Trophoblast cell (in vitro differentiated cells and primary cell): ENCODE measurements around the gene KCNE1.
A peak's percentile ranks its signal among the peaks of the same experiment; 100 is the strongest.

Source experiments
- DNase-seq, 2 donors: peaks; one replicate each; pipeline ENCODE4 v3.0.0-alpha.2; 2016
- H2AFZ ChIP-seq: 2 replicates; pipeline ENCODE4 v1.6.1; 2013; ENCODE audit warnings: low read length, moderate library complexity, mild to moderate bottlenecking; ENCODE audit not compliant: insufficient read depth, poor library complexity
- H2AK5ac ChIP-seq: 2 replicates; pipeline ENCODE4 v1.6.1; 2013; ENCODE audit warnings: mild to moderate bottlenecking, low read length
- H2BK120ac ChIP-seq: 2 replicates; pipeline ENCODE4 v1.6.1; 2013; ENCODE audit warnings: low read length, mild to moderate bottlenecking, moderate library complexity; ENCODE audit not compliant: insufficient read depth, poor library complexity
- H2BK12ac ChIP-seq: 2 replicates; pipeline ENCODE4 v1.6.1; 2013; ENCODE audit warnings: mild to moderate bottlenecking, low read length, moderate library complexity
- H2BK5ac ChIP-seq: 2 replicates; pipeline ENCODE4 v1.6.1; 2013; ENCODE audit warnings: low read length, low read depth, moderate library complexity, mild to moderate bottlenecking; ENCODE audit not compliant: poor library complexity
- H3K14ac ChIP-seq: 2 replicates; pipeline ENCODE4 v1.6.1; 2013; ENCODE audit warnings: mild to moderate bottlenecking, low read length
- H3K18ac ChIP-seq: 2 replicates; pipeline ENCODE4 v1.6.1; 2013; ENCODE audit warnings: mild to moderate bottlenecking, low read length
- H3K23ac ChIP-seq: 2 replicates; pipeline ENCODE4 v1.6.1; 2013; ENCODE audit warnings: low read length
- H3K27ac ChIP-seq: 2 replicates; pipeline ENCODE4 v1.5.1; 2013; ENCODE audit warnings: low read depth, mild to moderate bottlenecking, inconsistent platforms, low read length, moderate library complexity
- H3K27me3 ChIP-seq: 2 replicates; pipeline ENCODE4 v1.6.1; 2013; ENCODE audit warnings: inconsistent platforms, mild to moderate bottlenecking, low read length, moderate library complexity; ENCODE audit not compliant: insufficient read depth
- H3K36me3 ChIP-seq, 2 experiments: 1 replicate in 1 of 2; 2 replicates in 1 of 2; pipeline ENCODE4 v1.6.1; 2013; ENCODE audit warnings: low read length in 2 of 2, mild to moderate bottlenecking in 2 of 2, moderate library complexity in 1 of 2; ENCODE audit not compliant: insufficient read depth in 2 of 2, control insufficient read depth in 1 of 2
- H3K4ac ChIP-seq: 2 replicates; pipeline ENCODE4 v1.6.1; 2013; ENCODE audit warnings: low read depth, mild to moderate bottlenecking, low read length, moderate library complexity
- H3K4me1 ChIP-seq, 2 experiments: 1 replicate in 1 of 2; 2 replicates in 1 of 2; pipeline ENCODE4 v1.6.1; 2013; ENCODE audit warnings: low read length in 2 of 2, mild to moderate bottlenecking in 2 of 2, moderate library complexity in 1 of 2; ENCODE audit not compliant: insufficient read depth in 2 of 2, control insufficient read depth in 1 of 2
- H3K4me2 ChIP-seq: 2 replicates; pipeline ENCODE4 v1.6.1; 2013; ENCODE audit warnings: inconsistent platforms, mild to moderate bottlenecking, low read length, moderate library complexity
- H3K4me3 ChIP-seq: 2 replicates; pipeline ENCODE4 v1.5.1; 2013; ENCODE audit warnings: mild to moderate bottlenecking, low read depth, low read length, inconsistent platforms
- H3K79me1 ChIP-seq: one replicate; pipeline ENCODE4 v1.6.1; 2013; ENCODE audit warnings: low read length
- H3K79me2 ChIP-seq: 2 replicates; pipeline ENCODE4 v1.6.1; 2013; ENCODE audit warnings: low read length, mild to moderate bottlenecking; ENCODE audit not compliant: control insufficient read depth, insufficient read depth, poor library complexity
- H3K9ac ChIP-seq: 2 replicates; pipeline ENCODE4 v1.6.1; 2013; ENCODE audit warnings: mild to moderate bottlenecking, low read length
- H3K9me3 ChIP-seq: 2 replicates; pipeline ENCODE4 v1.6.1; 2013; ENCODE audit warnings: low read depth, mild to moderate bottlenecking, control low read depth, inconsistent platforms, low read length; ENCODE audit not compliant: insufficient read depth
- H4K12ac ChIP-seq: 2 replicates; pipeline ENCODE4 v1.6.1; 2013; ENCODE audit warnings: low read depth, mild to moderate bottlenecking, low read length, moderate library complexity
- H4K8ac ChIP-seq: 2 replicates; pipeline ENCODE4 v1.6.1; 2013; ENCODE audit warnings: low read depth, mild to moderate bottlenecking, low read length, moderate library complexity
- H4K91ac ChIP-seq: one replicate; pipeline ENCODE4 v1.6.1; 2013; ENCODE audit warnings: low read depth, mild to moderate bottlenecking, low read length, moderate library complexity
- WGBS: extraction: QIAGEN DNeasy Blood & Tissue Kit; methylation state at CpG from one replicate; pipeline ENCODE4 v1.1.7; 2013; ENCODE audit warnings: missing lambda C conversion rate; ENCODE audit not compliant: insufficient read length, insufficient coverage; ENCODE audit errors: extremely low coverage; 5-methylcytosine and 5-hydroxymethylcytosine counted together

The KCNE1 gene

DNA sequence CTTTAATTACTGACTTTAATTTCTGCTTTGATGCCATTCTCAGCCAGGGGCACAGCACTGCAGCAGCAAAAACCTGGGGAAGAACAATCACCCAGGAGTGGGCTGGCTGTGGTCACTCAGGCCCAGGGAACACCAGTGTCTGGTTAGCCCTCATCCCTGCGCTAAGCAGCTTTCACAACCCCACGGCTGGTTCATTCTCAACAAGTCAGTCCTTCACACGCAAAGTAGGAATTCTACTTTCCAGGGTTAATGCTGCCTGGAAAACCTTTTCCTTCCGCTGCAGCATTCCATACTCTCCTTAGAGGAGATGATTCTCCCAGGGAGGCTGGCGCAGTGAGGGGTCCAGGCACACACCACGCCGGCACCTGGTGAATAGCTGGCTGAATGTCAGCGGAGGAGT is 24.3 kb upstream of the KCNE1 start:
- H3K79me2 ChIP-seq: no peaks in the 10 kb centered on the region
- H2AK5ac ChIP-seq: no peak overlapping the region
- H3K23ac ChIP-seq: no peak overlapping the region

DNA sequence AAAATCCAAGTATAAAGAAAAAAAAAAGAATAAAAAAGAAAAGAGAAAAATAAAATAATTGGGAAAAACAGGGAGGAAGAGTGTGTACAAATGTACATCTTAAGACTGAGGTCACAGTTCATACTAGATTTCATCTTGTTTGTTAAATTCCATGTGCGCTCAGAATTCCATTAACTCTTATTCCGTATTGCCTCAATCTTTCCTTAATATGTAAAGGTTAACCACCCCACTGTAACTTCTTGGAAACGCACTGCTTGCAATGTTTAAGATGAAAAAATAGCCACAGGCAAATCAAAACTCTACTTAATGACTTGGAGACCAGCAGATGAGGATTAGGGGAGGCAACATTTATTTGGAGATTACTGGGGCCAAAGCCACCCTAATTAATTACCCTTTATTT is 23.9 kb upstream of the KCNE1 start:
- Histone ChIP-seq H4K12ac (no peak overlapping the region), H2AFZ (no peak overlapping the region), H2BK120ac (no peak overlapping the region), H4K8ac (no peak overlapping the region), H3K4ac (no peak overlapping the region), H4K91ac (no peak overlapping the region), H3K18ac (no peak overlapping the region), H3K4me2 (peak overlapping the region; percentile 28), H3K27me3 (no peaks in the 10 kb centered on the region), H3K79me2 (no peaks in the 10 kb centered on the region), H3K9ac (no peak overlapping the region), H3K27ac (peak overlapping the region; percentile 82), H3K79me1 (peaks cover 21% of the 10 kb centered on the region), H3K4me1 (peaks cover 4 to 16% of the 10 kb centered on the region in 2 experiments), H2BK12ac (no peak overlapping the region), H3K4me3 (no peak overlapping the region), H2AK5ac (no peak overlapping the region), H3K23ac (no peak overlapping the region), H3K9me3 (peaks cover 2% of the 10 kb centered on the region), H3K36me3 (no peaks in the 10 kb centered on the region), H3K14ac (no peak overlapping the region), H2BK5ac (peak overlapping the region; percentile 23)
- peak in 1 of 2 donors; percentile 71 for DNase-seq
- no CpG with 5 or more reads among the region's 3 CpGs for WGBS

More for the DNA sequence above, 24.3 kb upstream of the KCNE1 start:
- Histone ChIP-seq H2AFZ (no peak overlapping the region), H3K27ac (peak overlapping the region; percentile 82), H4K8ac (no peak overlapping the region), H2BK5ac (peak overlapping the region; percentile 23), H3K18ac (peak overlapping the region; percentile 48), H2BK12ac (peak overlapping the region; percentile 5), H3K9me3 (peaks cover 2% of the 10 kb centered on the region), H3K4me1 (peaks cover 4 to 16% of the 10 kb centered on the region in 2 experiments), H3K9ac (no peak overlapping the region), H3K14ac (peak overlapping the region; percentile 2), H3K27me3 (no peaks in the 10 kb centered on the region), H4K12ac (no peak overlapping the region), H3K4ac (no peak overlapping the region), H3K4me2 (peak overlapping the region; percentile 28), H4K91ac (peak overlapping the region; percentile 17), H2BK120ac (peak overlapping the region; percentile 12), H3K36me3 (no peaks in the 10 kb centered on the region), H3K79me1 (peaks cover 21% of the 10 kb centered on the region), H3K4me3 (no peak overlapping the region)
- WGBS: no CpG with 5 or more reads among the region's 8 CpGs
- DNase-seq: peak; percentile 36 to 62

DNA sequence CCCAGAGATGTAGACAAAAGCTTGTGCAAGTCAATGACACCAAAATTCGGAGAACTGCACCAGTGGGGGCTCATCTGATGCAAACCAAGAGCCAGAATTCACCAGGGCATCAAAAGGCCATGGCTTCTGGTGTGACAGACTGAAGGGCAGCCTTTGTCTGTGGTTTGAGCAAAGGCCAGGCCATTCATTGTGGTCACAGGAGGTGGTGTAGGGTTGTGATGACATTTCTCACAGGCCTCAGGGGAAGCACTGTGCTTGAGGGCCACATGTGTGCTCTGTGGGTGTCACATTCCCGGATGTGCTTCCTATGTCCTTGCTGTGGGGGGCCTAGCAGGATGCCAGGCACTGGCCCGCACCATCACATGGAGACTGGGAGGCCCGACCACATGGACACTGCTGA is 22.5 kb upstream of the KCNE1 start:
- H3K4me1 ChIP-seq: peaks cover 4 to 14% of the 10 kb centered on the region in 2 experiments
- no peak overlapping the region for H3K23ac ChIP-seq
- H3K27me3 ChIP-seq: no peaks in the 10 kb centered on the region
- H2BK12ac ChIP-seq: no peak overlapping the region
- H3K18ac ChIP-seq: no peak overlapping the region
- no peak overlapping the region for H2BK5ac ChIP-seq
- no peak overlapping the region for H2BK120ac ChIP-seq
- H4K91ac ChIP-seq: peak overlapping the region; percentile 1
- WGBS: no CpG with 5 or more reads among the region's 4 CpGs
- no peak overlapping the region for H4K12ac ChIP-seq
- DNase-seq: no peak
- H2AFZ ChIP-seq: no peak overlapping the region
- H3K36me3 ChIP-seq: no peaks in the 10 kb centered on the region
- H3K27ac ChIP-seq: no peak overlapping the region
- H3K4me3 ChIP-seq: no peak overlapping the region
- peaks cover 2% of the 10 kb centered on the region for H3K9me3 ChIP-seq
- no peak overlapping the region for H3K4ac ChIP-seq
- peaks cover 21% of the 10 kb centered on the region for H3K79me1 ChIP-seq
- no peaks in the 10 kb centered on the region for H3K79me2 ChIP-seq
- H3K9ac ChIP-seq: no peak overlapping the region
- no peak overlapping the region for H4K8ac ChIP-seq
- H3K4me2 ChIP-seq: no peak overlapping the region
- H2AK5ac ChIP-seq: peak overlapping the region; percentile 4
- H3K14ac ChIP-seq: peak overlapping the region; percentile 12

DNA sequence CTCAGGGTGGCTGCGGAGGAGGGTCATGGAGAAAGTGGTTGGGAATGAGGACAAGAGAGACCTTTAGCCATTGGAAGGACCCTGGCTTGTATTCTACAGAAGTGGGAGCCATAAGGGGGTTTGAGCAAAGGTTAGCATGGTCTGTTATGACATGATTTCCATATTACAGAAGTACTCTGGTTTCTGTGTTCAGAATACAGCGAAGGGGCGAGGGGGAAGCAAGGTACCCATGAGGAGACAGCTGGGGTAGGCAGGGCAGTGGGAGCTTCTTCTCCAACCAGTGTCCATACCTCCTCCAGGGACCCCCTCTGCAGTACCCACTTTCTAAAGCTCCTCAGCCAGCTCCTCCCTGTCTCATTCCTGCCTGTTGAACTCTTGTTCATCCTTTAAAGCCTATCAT is 21.9 kb upstream of the KCNE1 start:
- no peak overlapping the region for H4K91ac ChIP-seq
- no peak overlapping the region for H3K14ac ChIP-seq
- H2BK12ac ChIP-seq: no peak overlapping the region
- H2BK5ac ChIP-seq: no peak overlapping the region
- no peak overlapping the region for H2BK120ac ChIP-seq
- H3K27ac ChIP-seq: no peak overlapping the region
- H4K12ac ChIP-seq: no peak overlapping the region
- H3K4me1 ChIP-seq: peaks cover 4 to 14% of the 10 kb centered on the region in 2 experiments
- WGBS: no CpG with 5 or more reads among the region's 3 CpGs
- H3K4me3 ChIP-seq: no peak overlapping the region
- peaks cover 2% of the 10 kb centered on the region for H3K9me3 ChIP-seq
- DNase-seq: no peak
- no peak overlapping the region for H3K9ac ChIP-seq
- H3K23ac ChIP-seq: no peak overlapping the region
- peaks cover 23% of the 10 kb centered on the region for H3K79me1 ChIP-seq
- no peak overlapping the region for H3K4me2 ChIP-seq
- no peaks in the 10 kb centered on the region for H3K27me3 ChIP-seq
- H4K8ac ChIP-seq: no peak overlapping the region
- no peak overlapping the region for H3K18ac ChIP-seq
- H2AK5ac ChIP-seq: no peak overlapping the region
- no peaks in the 10 kb centered on the region for H3K36me3 ChIP-seq
- H2AFZ ChIP-seq: no peak overlapping the region
- H3K4ac ChIP-seq: no peak overlapping the region
- no peaks in the 10 kb centered on the region for H3K79me2 ChIP-seq
